GM21390 (cell line): ENCODE data around the gene SEMA7A.
"Not testable (repeated sequence)": the region's sequence is repeated elsewhere in the genome, so short reads cannot be mapped to it uniquely, and the experiment has no call there.

Experiments used
- ATAC-seq: cut with Tn5 transposase; IDR thresholded peaks from one replicate; pipeline ENCODE4 v1.9.1; 2021; ENCODE audit not compliant: unreplicated experiment

The SEMA7A gene

GRCh38 chr15:74433592-74434262 is at the start of gene SEMA7A:
SEMA7A (minus strand) TSS chr15:74433958; CDS start chr15:74433918, 40 bp downstream.
- ATAC-seq, result peak; percentile 64

GRCh38 chr15:74482661-74483060 is 48.9 kb upstream of the SEMA7A start:
- no peak for ATAC-seq

- not testable (repeated sequence) for ATAC-seq
Measured at GRCh38 chr15:74480364-74480763, 46.6 kb upstream of the SEMA7A start.

- ATAC-seq, result not testable (repeated sequence)
Measured at GRCh38 chr15:74471621-74472020, 37.9 kb upstream of the SEMA7A start.

GRCh38 chr15:74470631-74471395 is 37.1 kb upstream of the SEMA7A start:
- no peak for ATAC-seq

GRCh38 chr15:74468341-74469032 is 34.7 kb upstream of the SEMA7A start:
- no peak for ATAC-seq

- ATAC-seq, result no peak
Measured at GRCh38 chr15:74466570-74466969, 32.8 kb upstream of the SEMA7A start.

GRCh38 chr15:74464897-74465296 is 31.1 kb upstream of the SEMA7A start:
- no peak for ATAC-seq

- ATAC-seq, result no peak
Measured at GRCh38 chr15:74464216-74464615, 30.5 kb upstream of the SEMA7A start.

- ATAC-seq, result no peak
Measured at GRCh38 chr15:74463634-74464033, 29.9 kb upstream of the SEMA7A start.

GRCh38 chr15:74461847-74462511 is 28.2 kb upstream of the SEMA7A start:
- ATAC-seq, result no peak

- ATAC-seq, result peak; percentile 82
Measured at GRCh38 chr15:74460871-74461846, 27.4 kb upstream of the SEMA7A start, which contains the start of gene UBL7. UBL7 (minus strand) TSS chr15:74461160; CDS start chr15:74458867, 2,293 bp downstream.

GRCh38 chr15:74460298-74460697 is 26.5 kb upstream of the SEMA7A start:
- peak; percentile 20 for ATAC-seq

- not testable (repeated sequence) for ATAC-seq
Measured at GRCh38 chr15:74459798-74460197, 26.0 kb upstream of the SEMA7A start.

- no peak for ATAC-seq
Measured at GRCh38 chr15:74458473-74458872, 24.7 kb upstream of the SEMA7A start.

- ATAC-seq, result not testable (repeated sequence)
Measured at GRCh38 chr15:74457036-74457435, 23.3 kb upstream of the SEMA7A start.

- ATAC-seq, result no peak
Measured at GRCh38 chr15:74454764-74455500, 21.2 kb upstream of the SEMA7A start.

- no peak for ATAC-seq
Measured at GRCh38 chr15:74453925-74454763, 20.4 kb upstream of the SEMA7A start.
